HL-60/S4 treated with phorbol 12-myristate 13-acetate at 8.2 ng/mL for 4 days and 3 days (cell line): ENCODE measurements around the gene NEUROD4.
"Not testable (repeated sequence)": the region's sequence is repeated elsewhere in the genome, so short reads cannot be mapped to it uniquely, and the experiment has no call there.

Experiments used
- in situ Hi-C: fragments of 300-500 bp; cut with MboI; formaldehyde crosslinking; loops from 2 replicates; pipeline ENCODE4 v1.15.0; 2022; ENCODE audit warnings: low sequenced_read_pairs

The NEUROD4 gene

DNA sequence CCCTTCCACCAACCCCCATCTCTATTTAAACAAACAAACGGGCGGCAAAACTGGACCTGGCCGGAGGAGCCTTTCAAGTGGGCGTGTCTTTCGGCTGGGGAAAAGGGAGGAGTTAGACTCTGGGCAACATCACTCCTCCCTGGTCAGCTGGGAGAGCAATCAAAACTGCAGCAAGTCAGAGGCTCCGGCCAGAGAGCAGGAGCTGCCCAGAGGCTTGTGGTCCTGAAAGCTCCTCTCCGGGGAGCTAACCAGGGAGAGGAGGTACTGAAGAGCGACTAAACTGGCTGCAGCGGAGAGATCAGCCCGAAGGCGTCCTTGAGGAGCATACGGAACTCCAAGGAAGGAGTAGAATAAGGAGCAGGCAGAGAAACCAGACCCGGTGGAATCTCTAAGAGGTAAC lies at the start of gene NEUROD4:
Gene NEUROD4, plus strand, starts transcription at position 191 of the 400 bp plus-strand sequence. CDS start 6,466 bp downstream, outside the sequence.
- in situ Hi-C loops: no loop called here

- in situ Hi-C loops: loop anchor here (25.0 kb wide), 1 partner anchor 233 kb away; no protein-coding TSS in a partner anchor
These were observed 49.0 kb upstream of the NEUROD4 start for GRCh38 chr12:54970741-54971140.

DNA sequence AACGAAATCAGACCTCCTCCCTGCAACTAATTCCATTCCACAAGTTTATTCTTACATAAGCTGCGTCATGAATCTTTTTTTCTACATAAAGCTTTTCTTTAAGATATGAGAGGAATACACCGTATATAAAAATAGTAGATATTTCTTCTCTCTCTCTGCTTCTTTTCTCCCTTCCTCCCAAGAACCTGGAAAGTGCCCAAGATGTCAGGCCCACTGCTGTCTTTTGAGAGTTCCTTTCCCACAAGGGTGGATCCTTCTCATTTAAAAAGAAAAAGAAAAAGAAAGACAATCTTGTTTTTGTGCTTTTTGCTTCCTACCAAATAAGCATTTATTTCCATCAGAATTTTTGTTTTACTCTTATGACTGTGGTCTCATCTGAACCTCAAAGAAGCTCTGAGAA lies 46.2 kb upstream of the NEUROD4 start:
- in situ Hi-C loops: loop anchor here (25.0 kb wide), 1 partner anchor 236 kb away; no protein-coding TSS in a partner anchor

- in situ Hi-C loops: loop anchor here (25.0 kb wide), 1 partner anchor 237 kb away; no protein-coding TSS in a partner anchor
These were observed 45.5 kb upstream of the NEUROD4 start for GRCh38 chr12:54974279-54974678.

DNA sequence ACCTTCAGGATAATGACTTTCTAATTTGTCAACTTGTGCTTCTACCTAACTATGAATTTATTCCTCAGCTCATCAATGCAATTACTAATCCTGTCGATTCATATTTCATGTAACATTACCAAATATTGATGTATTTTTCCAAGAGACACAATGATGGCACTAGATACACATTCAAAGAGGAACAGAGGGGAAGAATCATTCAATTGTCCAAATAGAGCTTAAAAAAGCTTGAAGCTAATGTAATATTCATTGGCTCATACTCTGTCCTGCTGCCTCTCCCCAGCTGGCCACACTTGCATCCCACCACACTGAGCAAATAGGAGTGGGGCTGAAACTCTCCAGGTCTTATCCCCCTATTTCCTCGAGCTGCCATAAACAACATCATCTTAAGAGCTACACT lies 44.5 kb upstream of the NEUROD4 start:
- in situ Hi-C loops: no loop called here

- in situ Hi-C loops: no loop called here
These were observed 43.9 kb upstream of the NEUROD4 start for GRCh38 chr12:54975875-54976274.

DNA sequence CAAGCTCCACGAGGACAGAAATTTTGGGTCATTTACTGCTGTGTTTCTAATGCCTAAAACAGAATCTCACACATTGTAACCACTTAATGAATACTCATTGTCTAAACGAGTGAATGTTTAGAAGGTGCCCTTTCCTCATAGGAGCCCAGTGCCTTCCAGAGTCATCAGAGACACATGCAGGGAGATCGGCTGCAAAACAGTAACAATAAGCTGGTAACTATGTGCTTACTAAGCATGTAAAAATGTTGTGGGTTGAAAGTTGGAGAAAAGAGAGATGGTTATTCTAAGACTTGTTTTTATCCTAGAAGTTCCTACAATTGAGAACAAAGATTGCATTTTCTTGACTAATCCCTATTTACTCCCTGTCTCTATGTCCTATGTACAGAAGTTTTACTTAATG lies 42.6 kb upstream of the NEUROD4 start:
- in situ Hi-C loops: no loop called here

- in situ Hi-C loops: no loop called here
These were observed 41.9 kb upstream of the NEUROD4 start for GRCh38 chr12:54977857-54978256.

- in situ Hi-C loops: no loop called here
These were observed 39.4 kb upstream of the NEUROD4 start for GRCh38 chr12:54980341-54980740.

GRCh38 chr12:54981796-54982195 lies 38.0 kb upstream of the NEUROD4 start:
- in situ Hi-C loops: no loop called here

- in situ Hi-C loops: no loop called here
These were observed 36.2 kb upstream of the NEUROD4 start for GRCh38 chr12:54983536-54984101.

DNA sequence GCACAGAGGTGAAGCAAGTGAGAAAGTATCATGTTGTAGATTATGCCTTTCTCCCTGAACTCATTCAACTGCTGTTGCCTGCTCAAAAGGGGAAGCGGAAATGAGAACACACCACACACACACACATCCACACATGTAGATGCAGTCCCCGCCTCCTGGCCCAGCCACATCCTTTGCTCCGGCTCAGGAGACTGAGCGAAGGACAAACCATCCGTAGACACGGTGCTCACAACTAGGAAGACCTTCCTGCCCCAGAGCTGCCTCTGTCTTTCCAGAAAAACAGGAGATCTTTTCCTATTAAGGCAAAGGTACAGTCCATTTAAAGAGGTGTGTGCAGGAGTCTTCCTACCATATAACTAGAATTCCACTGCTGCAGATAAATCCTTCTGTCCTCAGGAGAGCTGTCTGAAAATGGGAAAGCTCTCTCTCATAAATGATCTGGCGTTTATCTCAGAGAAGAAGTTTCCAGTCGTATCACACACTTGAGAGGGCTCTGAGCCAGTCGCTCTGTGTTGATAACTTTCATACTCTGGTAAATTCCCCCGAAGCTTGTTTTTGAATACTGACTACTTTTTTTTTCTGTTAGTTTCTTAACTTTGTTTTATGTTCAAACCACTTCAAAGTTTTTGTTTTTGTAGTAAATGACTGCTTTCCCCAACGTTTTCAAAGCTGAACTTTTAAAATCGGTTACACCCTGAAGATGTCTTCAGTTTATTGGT lies 35.0 kb upstream of the NEUROD4 start, which contains the start of gene TESPA1:
Gene TESPA1, minus strand, starts transcription at position 105 of the 719 bp plus-strand sequence. CDS start 10,200 bp downstream, outside the sequence.
- in situ Hi-C loops: no loop called here

DNA sequence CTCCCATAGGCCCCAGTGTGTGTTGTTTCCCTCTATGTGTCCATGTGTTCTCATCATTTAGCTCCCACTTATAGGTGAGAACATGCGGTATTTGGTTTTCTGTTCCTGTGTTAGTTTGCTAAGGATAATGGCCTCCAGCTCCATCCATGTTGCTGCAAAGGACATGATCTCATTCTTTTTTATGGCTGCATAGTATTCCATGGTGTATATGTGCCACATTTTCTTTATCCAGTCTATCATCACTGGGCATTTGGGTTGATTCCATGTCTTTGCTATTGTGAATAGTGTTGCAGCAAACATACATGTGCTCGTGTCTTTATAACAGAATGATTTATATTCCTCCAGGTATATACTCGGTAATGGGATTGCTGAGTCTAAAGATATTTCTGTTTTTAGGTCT lies 33.0 kb upstream of the NEUROD4 start:
- in situ Hi-C loops: not testable (repeated sequence)

GRCh38 chr12:54987611-54988231 lies 32.1 kb upstream of the NEUROD4 start:
- in situ Hi-C loops: no loop called here

DNA sequence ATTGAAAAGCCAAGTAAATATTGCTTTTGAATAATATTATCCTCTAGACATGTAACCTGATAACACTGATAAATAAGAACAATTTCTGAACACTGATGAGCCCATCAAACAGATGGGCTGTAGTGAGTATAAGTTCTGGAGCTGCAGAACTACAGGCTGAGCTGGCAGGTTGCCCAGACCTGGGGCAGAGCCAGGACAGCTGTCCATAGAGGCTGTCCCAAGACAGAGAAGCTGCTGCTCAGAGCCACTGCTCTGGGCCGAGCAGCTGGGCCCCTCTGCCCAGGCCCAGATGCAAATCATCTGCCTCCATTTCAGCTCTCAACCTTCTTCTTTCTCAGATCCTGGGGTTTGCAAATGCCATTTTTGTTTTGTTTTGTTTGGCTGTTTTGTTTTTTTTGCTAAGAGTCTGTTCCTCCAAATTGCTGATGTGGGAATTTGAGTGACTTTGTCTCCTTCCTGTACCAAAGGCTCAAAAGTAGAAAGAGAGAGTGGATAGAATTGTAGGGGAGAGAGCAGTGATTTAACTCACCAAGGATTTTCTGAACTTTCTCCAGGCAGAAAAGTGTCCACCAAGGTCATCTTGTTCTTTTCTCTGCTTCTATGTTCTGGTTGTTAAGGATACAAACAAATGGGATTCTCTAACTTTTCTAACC lies 31.2 kb upstream of the NEUROD4 start:
- in situ Hi-C loops: no loop called here

GRCh38 chr12:54989829-54990228 lies 29.9 kb upstream of the NEUROD4 start:
- in situ Hi-C loops: loop anchor here (5.0 kb wide), 1 partner anchor 82 kb away; no protein-coding TSS in a partner anchor

DNA sequence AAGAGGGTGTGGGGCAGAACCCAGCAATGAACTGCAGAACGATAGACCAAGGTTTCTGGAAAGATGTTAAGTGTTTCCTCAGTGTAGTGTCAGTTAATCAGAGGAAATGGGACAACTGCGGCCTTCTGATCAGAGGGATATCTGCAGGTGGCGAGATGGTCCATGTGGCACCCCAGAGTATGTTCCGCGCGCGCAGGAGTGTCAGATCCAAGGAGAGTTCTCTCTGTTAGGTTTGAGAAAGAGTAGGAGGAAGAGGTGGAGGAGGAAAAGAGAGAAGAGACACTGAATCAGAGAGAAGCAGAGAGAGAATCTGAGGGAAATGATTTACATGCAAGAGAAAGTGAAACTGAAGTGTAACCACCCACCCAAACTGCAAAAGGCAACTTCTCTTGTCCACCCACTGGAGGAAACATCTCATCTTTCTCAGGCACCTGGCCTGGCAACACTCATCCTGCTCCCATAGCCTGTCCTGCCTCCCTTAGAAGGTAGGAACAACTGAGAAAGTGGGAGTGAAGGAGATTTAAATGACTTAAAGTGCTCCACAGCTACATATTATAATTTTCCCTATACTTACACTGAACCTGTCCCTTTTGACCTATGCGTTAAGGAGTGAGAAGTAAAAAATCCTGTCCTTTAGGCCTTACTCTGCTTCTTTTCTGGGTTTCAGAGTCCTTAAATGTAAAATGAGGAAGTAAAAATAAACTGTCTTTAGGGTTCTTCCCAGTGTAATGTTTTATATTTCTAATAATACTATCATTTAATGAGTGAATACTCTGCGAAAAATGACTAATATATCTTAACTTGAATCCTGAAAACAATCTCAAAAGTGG lies 28.4 kb upstream of the NEUROD4 start:
- in situ Hi-C loops: loop anchor here (5.0 kb wide), 1 partner anchor 81 kb away; no protein-coding TSS in a partner anchor

DNA sequence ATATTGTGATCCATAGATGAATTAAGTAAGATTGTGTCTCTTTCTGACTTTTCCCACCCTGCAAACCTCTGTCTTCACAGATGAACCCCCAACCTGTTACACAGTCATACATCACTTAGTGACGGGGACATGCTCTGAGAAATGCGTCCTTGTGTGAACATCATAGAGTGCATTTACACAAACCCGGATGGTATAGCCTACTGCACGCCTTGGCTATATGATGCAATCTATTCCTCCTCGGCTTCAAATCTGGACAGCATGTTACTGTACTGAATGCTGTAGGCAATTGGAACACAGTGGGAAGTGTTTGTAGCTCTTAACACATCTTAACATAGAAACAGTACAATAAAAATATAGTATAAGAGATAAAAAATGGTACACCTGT lies 27.8 kb upstream of the NEUROD4 start:
- in situ Hi-C loops: loop anchor here (5.0 kb wide), 1 partner anchor 80 kb away; no protein-coding TSS in a partner anchor

DNA sequence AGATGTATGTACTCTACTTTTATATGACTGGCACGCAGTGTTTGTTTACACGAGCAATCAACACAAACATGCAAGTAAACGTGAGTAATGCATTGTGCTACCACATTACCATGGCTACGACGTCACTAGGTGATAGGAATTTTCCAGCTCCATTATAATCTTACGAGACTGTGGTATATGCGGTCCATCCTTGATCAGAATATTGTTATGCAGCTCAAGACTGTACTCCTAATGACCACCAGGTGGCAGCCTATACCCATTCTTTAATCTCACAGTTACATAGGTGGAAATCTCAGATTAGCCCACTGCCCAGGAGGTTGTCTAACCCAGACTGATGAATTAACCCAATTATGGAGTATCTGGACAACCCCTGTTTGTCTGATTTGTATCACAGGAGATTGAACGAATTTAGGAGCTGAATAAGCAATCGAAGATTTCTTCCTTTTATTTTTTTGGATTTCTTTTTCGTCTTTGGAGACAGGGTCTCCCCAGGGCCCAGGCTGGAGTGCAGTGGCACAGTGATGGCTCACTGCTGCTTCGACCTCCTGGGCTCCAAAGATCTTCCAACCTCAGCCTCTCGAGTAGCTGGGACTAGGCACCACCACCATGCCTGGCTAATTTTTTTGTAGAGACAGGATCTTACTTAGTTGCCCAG lies 26.5 kb upstream of the NEUROD4 start:
- in situ Hi-C loops: loop anchor here (5.0 kb wide), 1 partner anchor 79 kb away; no protein-coding TSS in a partner anchor

GRCh38 chr12:54996205-54996604 lies 23.6 kb upstream of the NEUROD4 start:
- in situ Hi-C loops: no loop called here
